ENCODE data around the gene ELOVL6. TPM values are rescaled to one million over a fixed set of nuclear protein-coding genes. Genes with fewer than 3 reads are reported as not detected.

ELOVL6 gene
- total and polyA plus RNA-seq, 2 experiments from 2014 or later = 12.8 to 18.1 TPM

DNA sequence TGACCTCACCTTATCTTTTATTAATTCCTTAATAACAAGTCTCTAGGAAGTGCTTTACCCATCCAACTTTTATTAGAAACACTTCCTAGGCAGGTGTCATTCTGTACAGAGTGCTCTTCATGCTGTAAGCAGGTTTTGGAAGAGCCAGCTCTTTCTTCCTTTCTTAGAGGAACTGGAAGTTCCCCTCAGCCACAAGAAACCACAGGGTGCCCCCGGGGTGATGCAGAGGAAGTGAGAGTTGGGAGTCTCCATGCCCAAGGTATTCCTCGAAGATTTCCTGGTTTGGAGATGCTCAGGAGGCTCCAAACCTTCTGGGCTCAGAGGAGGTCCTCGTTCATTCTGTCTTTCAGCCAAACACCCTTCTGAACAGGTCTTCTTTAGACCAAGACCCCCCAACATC is 201.9 kb downstream of the ELOVL6 start:
- H3K4me1 ChIP-seq (ENCODE audit: insufficient read depth) = no peaks in the 10 kb centered on the region
- H3K27ac ChIP-seq = no peak overlapping the region
- peaks cover 3% of the 10 kb centered on the region for H3K27me3 ChIP-seq
- H3K4me2 ChIP-seq = no peak overlapping the region
- no peaks in the 10 kb centered on the region for H3K79me2 ChIP-seq
- no peaks in the 10 kb centered on the region for H4K20me1 ChIP-seq (ENCODE audit: insufficient read depth, poor library complexity, severe bottlenecking)
- WGBS (ENCODE audit: low lambda C conversion rate, missing lambda C conversion rate) = 76% methylated on average over 3 of the region's 3 CpGs
- H3K4me3 ChIP-seq = no peak overlapping the region
- no peak for DNase-seq (ENCODE audit: low spot score)
- H3K9me2 ChIP-seq (replicated peaks; ENCODE audit: insufficient read depth) = no peaks in the 10 kb centered on the region
- H3K36me3 ChIP-seq (replicated peaks; ENCODE audit: insufficient read depth, low read depth) = no peaks in the 10 kb centered on the region
- TF ChIP-seq EZH2phosphoT487 (IDR thresholded peaks at IDR 0.05; ENCODE audit: low read depth, severe bottlenecking, unreplicated experiment) = no peak
- no peak for TF ChIP-seq CTCF (IDR thresholded peaks at IDR 0.05; ENCODE audit: poor library complexity)
- no peak for TF ChIP-seq EZH2 (IDR thresholded peaks at IDR 0.05; ENCODE audit: borderline replicate concordance)
- H3K9me3 ChIP-seq (ENCODE audit: low read depth) = no peaks in the 10 kb centered on the region
- H2AFZ ChIP-seq = no peak overlapping the region

Measured in hepatocyte (in vitro differentiated cells).